Activated CD4-positive, alpha-beta T cell treated with anti-CD3 and anti-CD28 coated beads, Interleukin-2, Interleukin-6, amounts not matched to agents 100 ng/mL and 50 ng/mL, durations not matched to agents 16 hours and 8 hours (primary cell): Measurements from ENCODE around the gene PRMT6.
"Not testable (repeated sequence)": the region's sequence is repeated elsewhere in the genome, so short reads cannot be mapped to it uniquely, and the experiment has no call there.

Source experiments
- DNase-seq: peaks from one replicate; pipeline ENCODE4 v3.0.0-alpha.2; 2020

PRMT6 gene

GRCh38 chr1:107056426-107057196 lies at the start of gene PRMT6:
Gene PRMT6 (plus strand): TSS chr1:107056674. CDS start chr1:107056716, 42 bp downstream.
- DNase-seq = peak; percentile 91

GRCh38 chr1:107009281-107009680 lies 47.2 kb upstream of the PRMT6 start:
- no peak for DNase-seq

GRCh38 chr1:107010582-107010981 lies 45.9 kb upstream of the PRMT6 start:
- DNase-seq = no peak

- no peak for DNase-seq
Measured at GRCh38 chr1:107016376-107016978, 40.0 kb upstream of the PRMT6 start.

GRCh38 chr1:107018445-107018844 lies 38.0 kb upstream of the PRMT6 start:
- no peak for DNase-seq

GRCh38 chr1:107019166-107019565 lies 37.3 kb upstream of the PRMT6 start:
- no peak for DNase-seq

GRCh38 chr1:107038874-107039273 lies 17.6 kb upstream of the PRMT6 start:
- DNase-seq = not testable (repeated sequence)

- not testable (repeated sequence) for DNase-seq
Measured at GRCh38 chr1:107044310-107045220, 11.9 kb upstream of the PRMT6 start.

- no peak for DNase-seq
Measured at GRCh38 chr1:107047602-107048001, 8.9 kb upstream of the PRMT6 start.

- DNase-seq = no peak
Measured at GRCh38 chr1:107048241-107048640, 8.2 kb upstream of the PRMT6 start.

GRCh38 chr1:107051266-107051665 lies 5.2 kb upstream of the PRMT6 start:
- DNase-seq = no peak

- DNase-seq = not testable (repeated sequence)
Measured at GRCh38 chr1:107055919-107056425, 502 bp upstream of the PRMT6 start.

- peak; percentile 65 for DNase-seq
Measured at GRCh38 chr1:107057197-107058133, 991 bp downstream of the PRMT6 start.

- peak; percentile 9 for DNase-seq
Measured at GRCh38 chr1:107058245-107059032, 2.0 kb downstream of the PRMT6 start.

- DNase-seq = no peak
Measured at GRCh38 chr1:107061886-107062285, 5.4 kb downstream of the PRMT6 start.

GRCh38 chr1:107073493-107073892 lies 17.0 kb downstream of the PRMT6 start:
- DNase-seq = no peak

GRCh38 chr1:107076841-107077240 lies 20.4 kb downstream of the PRMT6 start:
- DNase-seq = no peak

GRCh38 chr1:107079249-107079648 lies 22.8 kb downstream of the PRMT6 start:
- DNase-seq = no peak

- DNase-seq = no peak
Measured at GRCh38 chr1:107081102-107081501, 24.6 kb downstream of the PRMT6 start.

- DNase-seq = no peak
Measured at GRCh38 chr1:107091418-107091817, 34.9 kb downstream of the PRMT6 start.

GRCh38 chr1:107093395-107093794 lies 36.9 kb downstream of the PRMT6 start:
- DNase-seq = not testable (repeated sequence)
